ENCODE results near the gene EYS. TPM values are rescaled to one million over a fixed set of nuclear protein-coding genes. Genes with fewer than 3 reads are reported as not detected.
A peak's percentile ranks its signal among the peaks of the same experiment; 100 is the strongest.

The EYS gene
- total and polyA plus RNA-seq, 9 of the 15 experiments (the other 6 are each of a cell fraction or from before 2014, with no cell fraction given): 0.03 to 0.36 (median 0.10) TPM; not detected in 2

DNA sequence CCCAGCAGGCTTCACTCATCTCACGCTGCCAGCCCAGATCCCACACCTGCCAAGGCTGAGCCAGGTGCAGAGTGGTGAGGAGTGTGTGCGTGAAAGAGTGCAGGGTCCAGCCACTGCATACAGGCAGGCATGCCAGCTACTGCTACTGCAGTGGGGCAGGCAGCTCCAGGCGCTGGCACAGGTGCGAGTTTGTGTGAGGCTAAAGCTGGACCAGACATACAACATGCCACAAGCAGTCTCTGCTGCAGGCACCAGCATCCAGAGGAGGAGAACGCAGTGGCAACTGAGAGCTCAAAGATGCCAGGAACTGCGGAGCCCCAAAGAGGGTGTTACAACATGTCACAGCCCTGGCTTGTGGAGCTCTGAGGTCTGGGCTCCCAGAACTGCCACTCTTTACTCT, 149.8 kb downstream of the EYS start (continued):
- TF ChIP-seq MLLT1 (IDR thresholded peaks at IDR 0.05): no peak
- TF ChIP-seq NCOA4 (IDR thresholded peaks at IDR 0.05; ENCODE audit: partially characterized antibody): no peak
- no peak for TF ChIP-seq SRSF7 (optimal IDR thresholded peaks at IDR 0.05; ENCODE audit: low read depth, low read length)

GRCh38 chr6:65546894-65547293, 160.1 kb downstream of the EYS start:
- BruUV-seq (replicated peaks): no TSS peak
- no peak overlapping the region for H3K4me3 ChIP-seq
- H3K27ac ChIP-seq (ENCODE audit: extremely low read depth, low read depth, low read length): peak overlapping the region; percentile 64
- peak in 1 of 4 experiments; percentile 14 for DNase-seq (ENCODE audit: extremely low read depth in 1 of 4, low spot score in 3 of 4)
- intact Hi-C loops (cut with micrococcal nuclease): no loop called here
- H3K9me1 ChIP-seq (ENCODE audit: control insufficient read depth, insufficient read depth, low read length): no peaks in the 10 kb centered on the region
- peak; percentile 11 for FAIRE-seq
- H3K79me2 ChIP-seq (ENCODE audit: control insufficient read depth, insufficient read depth, low read length): no peaks in the 10 kb centered on the region
- no peaks in the 10 kb centered on the region for H3K36me3 ChIP-seq (ENCODE audit: control insufficient read depth, insufficient read depth, low read length)
- 3% methylated on average over 3 of the region's 3 CpGs for WGBS (ENCODE audit: insufficient coverage, low coverage, missing lambda C conversion rate)
- H2AFZ ChIP-seq (ENCODE audit: low read depth, low read length): peak overlapping the region; percentile 38; the same call in 1 of the 2 replicates
- ChIA-PET POLR2A (no interaction called here), CTCF (ENCODE audit: low intra/inter-chr PET ratio) (no interaction called here)
- H3K4me1 ChIP-seq (replicated peaks in 1 of 2; ENCODE audit: control insufficient read depth in 2 of 2, insufficient read depth in 2 of 2, low read length in 2 of 2): no peaks in the 10 kb centered on the region
- H3K9me3 ChIP-seq (replicated peaks; ENCODE audit: control insufficient read depth, insufficient read depth, low read depth, low read length): 0 out of 2 replicates have a peak, but pooled peaks cover 2% of the 10 kb centered on the region
- in situ Hi-C loops (cut with MboI): no loop called here
- H4K20me1 ChIP-seq (replicated peaks; ENCODE audit: control insufficient read depth, insufficient read depth, low read length): no peaks in the 10 kb centered on the region
- no peak overlapping the region for H3K4me2 ChIP-seq (ENCODE audit: insufficient read depth, low read length)
- peak; percentile 53; the same call in 2 of the 3 replicates for ATAC-seq
- no peaks in the 10 kb centered on the region for H3K27me3 ChIP-seq (ENCODE audit: control insufficient read depth in 2 of 2, insufficient read depth in 2 of 2, low read length in 2 of 2)
- no peak overlapping the region; a peak in 1 of 4 replicates for H3K9ac ChIP-seq (ENCODE audit: insufficient read depth in 1 of 2, low read depth in 2 of 2, low read length in 2 of 2)
- TF ChIP-seq ZNF764 (CRISPR knock-in tag; IDR thresholded peaks at IDR 0.05; ENCODE audit: low read depth): no peak
- no peak for TF ChIP-seq AFF1 (IDR thresholded peaks at IDR 0.05; ENCODE audit: low read depth in 1 of 2, partially characterized antibody in 2 of 2)
- peak; percentile 53; the same call in 1 of the 2 replicates for TF ChIP-seq NFE2L1 (tag; IDR thresholded peaks at IDR 0.05; ENCODE audit: borderline replicate concordance, low read depth)
- TF ChIP-seq, protein P1, sequence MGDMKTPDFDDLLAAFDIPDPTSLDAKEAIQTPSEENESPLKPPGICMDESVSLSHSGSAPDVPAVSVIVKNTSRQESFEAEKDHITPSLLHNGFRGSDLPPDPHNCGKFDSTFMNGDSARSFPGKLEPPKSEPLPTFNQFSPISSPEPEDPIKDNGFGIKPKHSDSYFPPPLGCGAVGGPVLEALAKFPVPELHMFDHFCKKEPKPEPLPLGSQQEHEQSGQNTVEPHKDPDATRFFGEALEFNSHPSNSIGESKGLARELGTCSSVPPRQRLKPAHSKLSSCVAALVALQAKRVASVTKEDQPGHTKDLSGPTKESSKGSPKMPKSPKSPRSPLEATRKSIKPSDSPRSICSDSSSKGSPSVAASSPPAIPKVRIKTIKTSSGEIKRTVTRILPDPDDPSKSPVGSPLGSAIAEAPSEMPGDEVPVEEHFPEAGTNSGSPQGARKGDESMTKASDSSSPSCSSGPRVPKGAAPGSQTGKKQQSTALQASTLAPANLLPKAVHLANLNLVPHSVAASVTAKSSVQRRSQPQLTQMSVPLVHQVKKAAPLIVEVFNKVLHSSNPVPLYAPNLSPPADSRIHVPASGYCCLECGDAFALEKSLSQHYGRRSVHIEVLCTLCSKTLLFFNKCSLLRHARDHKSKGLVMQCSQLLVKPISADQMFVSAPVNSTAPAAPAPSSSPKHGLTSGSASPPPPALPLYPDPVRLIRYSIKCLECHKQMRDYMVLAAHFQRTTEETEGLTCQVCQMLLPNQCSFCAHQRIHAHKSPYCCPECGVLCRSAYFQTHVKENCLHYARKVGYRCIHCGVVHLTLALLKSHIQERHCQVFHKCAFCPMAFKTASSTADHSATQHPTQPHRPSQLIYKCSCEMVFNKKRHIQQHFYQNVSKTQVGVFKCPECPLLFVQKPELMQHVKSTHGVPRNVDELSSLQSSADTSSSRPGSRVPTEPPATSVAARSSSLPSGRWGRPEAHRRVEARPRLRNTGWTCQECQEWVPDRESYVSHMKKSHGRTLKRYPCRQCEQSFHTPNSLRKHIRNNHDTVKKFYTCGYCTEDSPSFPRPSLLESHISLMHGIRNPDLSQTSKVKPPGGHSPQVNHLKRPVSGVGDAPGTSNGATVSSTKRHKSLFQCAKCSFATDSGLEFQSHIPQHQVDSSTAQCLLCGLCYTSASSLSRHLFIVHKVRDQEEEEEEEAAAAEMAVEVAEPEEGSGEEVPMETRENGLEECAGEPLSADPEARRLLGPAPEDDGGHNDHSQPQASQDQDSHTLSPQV (IDR thresholded peaks at IDR 0.05): 0 out of 2 replicates have a peak, but pooled peaks have one; percentile 21
- TF ChIP-seq ARID1B (IDR thresholded peaks at IDR 0.05): peak; percentile 54
- TF ChIP-seq ZNF143 (CRISPR knock-in tag; IDR thresholded peaks at IDR 0.05): no peak
- no peak for TF ChIP-seq ZBTB1 (CRISPR knock-in tag; IDR thresholded peaks at IDR 0.05; ENCODE audit: borderline replicate concordance, low read depth)
- TF ChIP-seq ZNF316 (IDR thresholded peaks at IDR 0.05): peak; percentile 99
- peak; percentile 83 for TF ChIP-seq NFE2 (IDR thresholded peaks at IDR 0.05; ENCODE audit: low read depth)
